SK-N-SH treated with all-trans-retinoic acid at 6 μM for 48 hours (cell line): ENCODE data around the gene GDPD4.

ENCODE experiments used
- ATAC-seq: fragments of 200-7000 bp; cut with Tn5 transposase; 3 replicates; pipeline ENCODE4 v1.9.1; 2020; ENCODE audit warnings: mild to moderate bottlenecking, moderate library complexity
- ARNTL ChIP-seq: fragments of 450-650 bp; formaldehyde crosslinking; IDR thresholded peaks from 2 replicates; pipeline ENCODE4 v1.5.0; 2020; ENCODE audit warnings: low read depth, mild to moderate bottlenecking, moderate library complexity, borderline replicate concordance
- BACH2 ChIP-seq: fragments of 250-450 bp; sonication (Bioruptor Pico); IDR thresholded peaks from 2 replicates; pipeline ENCODE4 v1.9.0; 2021; ENCODE audit warnings: mild to moderate bottlenecking, borderline replicate concordance
- CSDC2 ChIP-seq: fragments of 250-450 bp; sonication (Bioruptor Pico); IDR thresholded peaks from 2 replicates; pipeline ENCODE4 v1.5.0; 2020; ENCODE audit warnings: mild to moderate bottlenecking, moderate library complexity
- ESRRG ChIP-seq: fragments of 250-450 bp; sonication (Bioruptor Pico); IDR thresholded peaks from 2 replicates; pipeline ENCODE4 v1.6.1; 2021; ENCODE audit warnings: mild to moderate bottlenecking
- GLIS3 ChIP-seq: fragments of 250-450 bp; sonication (Bioruptor Pico); IDR thresholded peaks from 2 replicates; pipeline ENCODE4 v1.5.0; 2020; ENCODE audit warnings: mild to moderate bottlenecking, moderate library complexity
- ISL1 ChIP-seq: fragments of 250-450 bp; sonication (Bioruptor Pico); IDR thresholded peaks from 2 replicates; pipeline ENCODE4 v2.1.2; 2022; ENCODE audit warnings: mild to moderate bottlenecking, moderate library complexity
- OSR1 ChIP-seq: fragments of 250-450 bp; sonication (Bioruptor Pico); IDR thresholded peaks from 2 replicates; pipeline ENCODE4 v1.8.0; 2022; ENCODE audit warnings: moderate library complexity, mild to moderate bottlenecking, inconsistent platforms
- PPARA ChIP-seq: fragments of 250-450 bp; sonication (Bioruptor Pico); IDR thresholded peaks from 2 replicates; pipeline ENCODE4 v1.5.0; 2020; ENCODE audit warnings: mild to moderate bottlenecking, borderline replicate concordance
- RARB ChIP-seq: fragments of 250-450 bp; sonication (Bioruptor Pico); IDR thresholded peaks from 2 replicates; pipeline ENCODE4 v1.8.0; 2021; ENCODE audit warnings: mild to moderate bottlenecking, moderate library complexity
- SNAI2 ChIP-seq: fragments of 250-450 bp; sonication (Bioruptor Pico); IDR thresholded peaks from 2 replicates; pipeline ENCODE4 v1.5.0; 2020; ENCODE audit warnings: mild to moderate bottlenecking, moderate library complexity
- TCF4 ChIP-seq: fragments of 250-450 bp; sonication (Bioruptor Pico); IDR thresholded peaks from 2 replicates; pipeline ENCODE4 v1.8.0; 2021; ENCODE audit warnings: mild to moderate bottlenecking, moderate library complexity, borderline replicate concordance
- TOX ChIP-seq: fragments of 250-450 bp; sonication (Bioruptor Pico); IDR thresholded peaks from 2 replicates; pipeline ENCODE4 v1.8.0; 2021; ENCODE audit warnings: mild to moderate bottlenecking, moderate library complexity, borderline replicate concordance
- ZC3H10 ChIP-seq: fragments of 250-450 bp; sonication (Bioruptor Pico); IDR thresholded peaks from 2 replicates; pipeline ENCODE4 v1.5.1; 2021; ENCODE audit warnings: mild to moderate bottlenecking, moderate library complexity
- ZFP3 ChIP-seq: fragments of 250-450 bp; sonication (Bioruptor Pico); IDR thresholded peaks from 2 replicates; pipeline ENCODE4 v1.5.0; 2020; ENCODE audit warnings: mild to moderate bottlenecking, moderate library complexity
- ZFP30 ChIP-seq: fragments of 450-650 bp; formaldehyde crosslinking; IDR thresholded peaks from 2 replicates; pipeline ENCODE4 v1.5.0; 2022; ENCODE audit warnings: mild to moderate bottlenecking, moderate library complexity
- ZNF565 ChIP-seq: fragments of 450-650 bp; formaldehyde crosslinking; conservative IDR thresholded peaks from 2 replicates; pipeline ENCODE4 v1.5.0; 2020; ENCODE audit warnings: low read depth, mild to moderate bottlenecking, moderate library complexity
- ZNF70 ChIP-seq: fragments of 450-650 bp; formaldehyde crosslinking; IDR thresholded peaks from 2 replicates; pipeline ENCODE4 v1.5.0; 2020; ENCODE audit warnings: mild to moderate bottlenecking, moderate library complexity
- ZNF8 ChIP-seq: fragments of 450-650 bp; formaldehyde crosslinking; IDR thresholded peaks from 2 replicates; pipeline ENCODE4 v1.5.0; 2020; ENCODE audit warnings: mild to moderate bottlenecking, moderate library complexity
- TF ChIP-seq, protein P1 (sequence below): fragments of 250-450 bp; sonication (Bioruptor Pico); IDR thresholded peaks from 2 replicates; pipeline ENCODE4 v1.5.0; 2020; ENCODE audit warnings: mild to moderate bottlenecking, moderate library complexity
- TF ChIP-seq, protein P2 (sequence below): fragments of 250-450 bp; sonication (Bioruptor Pico); IDR thresholded peaks from 2 replicates; pipeline ENCODE4 v1.5.1; 2021; ENCODE audit warnings: mild to moderate bottlenecking, moderate library complexity
- TF ChIP-seq, protein P3 (sequence below): fragments of 250-450 bp; sonication (Bioruptor Pico); IDR thresholded peaks from 2 replicates; pipeline ENCODE4 v1.8.0; 2020; ENCODE audit warnings: mild to moderate bottlenecking, moderate library complexity, borderline replicate concordance
- TF ChIP-seq, protein P4 (sequence below): fragments of 250-450 bp; sonication (Bioruptor Pico); IDR thresholded peaks from 2 replicates; pipeline ENCODE4 v1.8.0; 2021; ENCODE audit warnings: low read depth, mild to moderate bottlenecking, moderate library complexity, borderline replicate concordance

Gene GDPD4

DNA sequence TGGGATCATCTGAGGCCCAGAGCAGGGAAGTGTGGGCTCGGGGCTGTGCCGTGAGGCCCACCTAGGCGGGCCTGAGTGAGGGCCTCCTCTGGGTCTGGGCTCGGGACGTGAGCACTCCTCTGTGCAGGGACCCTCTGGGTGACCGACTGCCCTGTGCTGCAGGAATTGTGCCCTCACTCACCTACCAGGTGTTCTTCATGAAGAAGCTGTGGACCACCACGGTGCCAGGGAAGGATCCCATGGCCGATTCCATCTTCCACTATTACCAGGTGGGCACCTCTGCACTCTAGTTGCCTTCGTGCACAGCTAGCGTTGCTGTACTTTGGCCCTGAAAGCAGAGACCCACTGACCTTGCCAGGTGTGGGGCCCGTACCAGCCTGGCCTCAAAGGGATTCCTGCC lies 93.0 kb downstream of the GDPD4 start:
- no peak for ATAC-seq
- TF ChIP-seq TCF4 (CRISPR knock-in tag) (no peak), ARNTL (CRISPR knock-in tag) (no peak), ZC3H10 (CRISPR knock-in tag) (no peak), RARB (no peak), BACH2 (no peak)
- TF ChIP-seq, protein P1, sequence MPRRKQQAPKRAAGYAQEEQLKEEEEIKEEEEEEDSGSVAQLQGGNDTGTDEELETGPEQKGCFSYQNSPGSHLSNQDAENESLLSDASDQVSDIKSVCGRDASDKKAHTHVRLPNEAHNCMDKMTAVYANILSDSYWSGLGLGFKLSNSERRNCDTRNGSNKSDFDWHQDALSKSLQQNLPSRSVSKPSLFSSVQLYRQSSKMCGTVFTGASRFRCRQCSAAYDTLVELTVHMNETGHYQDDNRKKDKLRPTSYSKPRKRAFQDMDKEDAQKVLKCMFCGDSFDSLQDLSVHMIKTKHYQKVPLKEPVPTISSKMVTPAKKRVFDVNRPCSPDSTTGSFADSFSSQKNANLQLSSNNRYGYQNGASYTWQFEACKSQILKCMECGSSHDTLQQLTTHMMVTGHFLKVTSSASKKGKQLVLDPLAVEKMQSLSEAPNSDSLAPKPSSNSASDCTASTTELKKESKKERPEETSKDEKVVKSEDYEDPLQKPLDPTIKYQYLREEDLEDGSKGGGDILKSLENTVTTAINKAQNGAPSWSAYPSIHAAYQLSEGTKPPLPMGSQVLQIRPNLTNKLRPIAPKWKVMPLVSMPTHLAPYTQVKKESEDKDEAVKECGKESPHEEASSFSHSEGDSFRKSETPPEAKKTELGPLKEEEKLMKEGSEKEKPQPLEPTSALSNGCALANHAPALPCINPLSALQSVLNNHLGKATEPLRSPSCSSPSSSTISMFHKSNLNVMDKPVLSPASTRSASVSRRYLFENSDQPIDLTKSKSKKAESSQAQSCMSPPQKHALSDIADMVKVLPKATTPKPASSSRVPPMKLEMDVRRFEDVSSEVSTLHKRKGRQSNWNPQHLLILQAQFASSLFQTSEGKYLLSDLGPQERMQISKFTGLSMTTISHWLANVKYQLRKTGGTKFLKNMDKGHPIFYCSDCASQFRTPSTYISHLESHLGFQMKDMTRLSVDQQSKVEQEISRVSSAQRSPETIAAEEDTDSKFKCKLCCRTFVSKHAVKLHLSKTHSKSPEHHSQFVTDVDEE (CRISPR knock-in tag): no peak
- TF ChIP-seq, protein P2, sequence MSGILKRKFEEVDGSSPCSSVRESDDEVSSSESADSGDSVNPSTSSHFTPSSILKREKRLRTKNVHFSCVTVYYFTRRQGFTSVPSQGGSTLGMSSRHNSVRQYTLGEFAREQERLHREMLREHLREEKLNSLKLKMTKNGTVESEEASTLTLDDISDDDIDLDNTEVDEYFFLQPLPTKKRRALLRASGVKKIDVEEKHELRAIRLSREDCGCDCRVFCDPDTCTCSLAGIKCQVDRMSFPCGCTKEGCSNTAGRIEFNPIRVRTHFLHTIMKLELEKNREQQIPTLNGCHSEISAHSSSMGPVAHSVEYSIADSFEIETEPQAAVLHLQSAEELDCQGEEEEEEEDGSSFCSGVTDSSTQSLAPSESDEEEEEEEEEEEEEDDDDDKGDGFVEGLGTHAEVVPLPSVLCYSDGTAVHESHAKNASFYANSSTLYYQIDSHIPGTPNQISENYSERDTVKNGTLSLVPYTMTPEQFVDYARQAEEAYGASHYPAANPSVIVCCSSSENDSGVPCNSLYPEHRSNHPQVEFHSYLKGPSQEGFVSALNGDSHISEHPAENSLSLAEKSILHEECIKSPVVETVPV (CRISPR knock-in tag): no peak

DNA sequence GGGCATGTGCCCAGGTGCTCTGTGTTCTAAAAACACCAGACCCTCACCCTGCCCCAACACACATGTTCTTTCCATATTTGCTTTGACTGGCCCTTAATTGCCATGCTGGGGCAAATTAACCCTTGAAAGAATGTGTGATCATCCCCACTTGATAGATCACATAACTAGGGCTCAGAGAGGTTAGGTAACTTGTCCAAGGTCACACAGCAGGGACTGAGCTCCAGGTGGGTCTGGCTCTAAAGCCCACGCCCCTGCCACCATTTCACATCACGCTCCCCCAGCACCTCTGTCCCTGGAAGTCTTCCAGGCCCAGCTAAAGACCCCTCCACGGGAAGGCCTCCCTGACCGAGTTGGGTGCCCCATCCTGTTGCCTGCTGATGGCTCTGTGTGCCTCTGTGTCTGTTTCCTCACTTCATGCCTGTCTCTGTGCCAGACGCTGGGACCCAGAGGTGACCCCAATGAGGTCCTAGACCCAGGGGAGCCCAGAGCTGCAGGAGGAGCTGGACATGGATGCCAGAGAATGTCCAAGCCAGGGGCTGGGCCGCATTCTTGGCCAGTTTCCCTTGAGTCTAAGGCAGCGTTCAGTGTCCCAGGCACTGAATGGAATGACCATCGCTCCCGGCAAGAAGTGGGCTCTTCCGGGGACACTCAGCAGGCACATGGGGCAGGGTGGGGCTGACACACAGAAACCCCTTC lies 93.7 kb downstream of the GDPD4 start:
- no peak for TF ChIP-seq ESRRG (CRISPR knock-in tag)
- no peak for TF ChIP-seq RARB
- TF ChIP-seq, protein P1 (CRISPR knock-in tag): no peak
- no peak for TF ChIP-seq OSR1 (CRISPR knock-in tag)
- no peak for TF ChIP-seq ISL1 (CRISPR knock-in tag)
- TF ChIP-seq GLIS3 (CRISPR knock-in tag): no peak
- no peak for TF ChIP-seq ZC3H10 (CRISPR knock-in tag)
- TF ChIP-seq SNAI2 (CRISPR knock-in tag): no peak
- no peak for TF ChIP-seq TCF4 (CRISPR knock-in tag)
- no peak for TF ChIP-seq ZFP30
- TF ChIP-seq, protein P3, sequence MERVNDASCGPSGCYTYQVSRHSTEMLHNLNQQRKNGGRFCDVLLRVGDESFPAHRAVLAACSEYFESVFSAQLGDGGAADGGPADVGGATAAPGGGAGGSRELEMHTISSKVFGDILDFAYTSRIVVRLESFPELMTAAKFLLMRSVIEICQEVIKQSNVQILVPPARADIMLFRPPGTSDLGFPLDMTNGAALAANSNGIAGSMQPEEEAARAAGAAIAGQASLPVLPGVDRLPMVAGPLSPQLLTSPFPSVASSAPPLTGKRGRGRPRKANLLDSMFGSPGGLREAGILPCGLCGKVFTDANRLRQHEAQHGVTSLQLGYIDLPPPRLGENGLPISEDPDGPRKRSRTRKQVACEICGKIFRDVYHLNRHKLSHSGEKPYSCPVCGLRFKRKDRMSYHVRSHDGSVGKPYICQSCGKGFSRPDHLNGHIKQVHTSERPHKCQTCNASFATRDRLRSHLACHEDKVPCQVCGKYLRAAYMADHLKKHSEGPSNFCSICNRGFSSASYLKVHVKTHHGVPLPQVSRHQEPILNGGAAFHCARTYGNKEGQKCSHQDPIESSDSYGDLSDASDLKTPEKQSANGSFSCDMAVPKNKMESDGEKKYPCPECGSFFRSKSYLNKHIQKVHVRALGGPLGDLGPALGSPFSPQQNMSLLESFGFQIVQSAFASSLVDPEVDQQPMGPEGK: no peak
- TF ChIP-seq, protein P4, sequence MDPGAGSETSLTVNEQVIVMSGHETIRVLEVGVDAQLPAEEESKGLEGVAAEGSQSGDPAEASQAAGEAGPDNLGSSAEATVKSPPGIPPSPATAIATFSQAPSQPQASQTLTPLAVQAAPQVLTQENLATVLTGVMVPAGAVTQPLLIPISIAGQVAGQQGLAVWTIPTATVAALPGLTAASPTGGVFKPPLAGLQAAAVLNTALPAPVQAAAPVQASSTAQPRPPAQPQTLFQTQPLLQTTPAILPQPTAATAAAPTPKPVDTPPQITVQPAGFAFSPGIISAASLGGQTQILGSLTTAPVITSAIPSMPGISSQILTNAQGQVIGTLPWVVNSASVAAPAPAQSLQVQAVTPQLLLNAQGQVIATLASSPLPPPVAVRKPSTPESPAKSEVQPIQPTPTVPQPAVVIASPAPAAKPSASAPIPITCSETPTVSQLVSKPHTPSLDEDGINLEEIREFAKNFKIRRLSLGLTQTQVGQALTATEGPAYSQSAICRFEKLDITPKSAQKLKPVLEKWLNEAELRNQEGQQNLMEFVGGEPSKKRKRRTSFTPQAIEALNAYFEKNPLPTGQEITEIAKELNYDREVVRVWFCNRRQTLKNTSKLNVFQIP (CRISPR knock-in tag): no peak
- no peak for TF ChIP-seq ZNF70 (CRISPR knock-in tag)
- TF ChIP-seq BACH2: no peak
- TF ChIP-seq ZNF565 (CRISPR knock-in tag): no peak
- ATAC-seq: no peak

DNA sequence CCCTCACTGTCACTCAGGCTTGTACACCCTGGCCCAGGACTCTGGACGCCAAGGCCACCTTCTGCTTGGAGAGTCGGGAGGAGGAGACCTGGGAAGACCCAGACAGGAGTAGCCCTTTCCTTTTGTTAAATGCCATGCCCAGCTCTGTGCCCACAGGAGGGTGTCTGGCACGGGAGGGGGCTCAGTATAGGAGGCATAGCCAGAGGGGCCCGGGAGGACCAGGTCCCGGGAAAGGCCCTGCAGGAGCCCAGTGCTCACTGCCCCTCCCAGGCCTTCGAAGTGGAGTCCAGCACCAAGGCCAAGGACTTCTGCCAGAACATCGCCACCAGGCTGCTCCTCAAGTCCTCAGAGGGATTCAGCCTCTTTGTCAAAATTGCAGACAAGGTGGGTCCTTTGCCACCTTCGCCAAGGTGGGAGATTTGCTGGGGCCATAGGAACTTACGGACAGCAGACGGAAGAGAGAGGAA lies 94.4 kb downstream of the GDPD4 start:
- ATAC-seq: no peak; the same call in 2 of the 3 replicates
- TF ChIP-seq PPARA (CRISPR knock-in tag) (no peak), TOX (CRISPR knock-in tag) (no peak), ARNTL (CRISPR knock-in tag) (no peak), ZFP3 (CRISPR knock-in tag) (no peak), CSDC2 (no peak), RARB (no peak), ISL1 (CRISPR knock-in tag) (no peak), GLIS3 (CRISPR knock-in tag) (no peak), ZNF8 (no peak), OSR1 (CRISPR knock-in tag) (no peak), SNAI2 (CRISPR knock-in tag) (no peak)
- TF ChIP-seq, protein P4 (CRISPR knock-in tag): no peak
